Fibroblast of skin of left quadriceps (primary cell): ENCODE results near the gene PFN1.
A peak's percentile ranks its signal among the peaks of the same experiment; 100 is the strongest.

Source experiments
- DNase-seq, 2 experiments: peaks; one replicate each; pipeline ENCODE4 v3.0.0-alpha.2; 2013; ENCODE audit warnings: low read depth in 2 of 2

Gene PFN1

GRCh38 chr17:4967539-4968485, 19.5 kb upstream of the PFN1 start, which contains the start of gene SPAG7:
Gene SPAG7, minus strand, starts transcription at chr17:4967817. Its CDS starts 13 bp downstream, at chr17:4967804.
- peak; percentile 95 for DNase-seq

GRCh38 chr17:4966844-4967538, 18.7 kb upstream of the PFN1 start:
- peak; percentile 99 for DNase-seq

- no peak for DNase-seq
These were observed 17.1 kb upstream of the PFN1 start for GRCh38 chr17:4965311-4965986.

- no peak for DNase-seq
These were observed 12.1 kb upstream of the PFN1 start for GRCh38 chr17:4960279-4960922.

GRCh38 chr17:4959261-4959965, 11.1 kb upstream of the PFN1 start:
- DNase-seq = no peak

GRCh38 chr17:4958102-4958501, 9.8 kb upstream of the PFN1 start:
- no peak for DNase-seq

- no peak for DNase-seq
These were observed 8.2 kb upstream of the PFN1 start for GRCh38 chr17:4956493-4957061.

GRCh38 chr17:4955091-4955490, 6.8 kb upstream of the PFN1 start:
- DNase-seq = no peak

- DNase-seq = no peak
These were observed 5.2 kb upstream of the PFN1 start for GRCh38 chr17:4953451-4953961.

GRCh38 chr17:4951486-4951885, 3.2 kb upstream of the PFN1 start:
- DNase-seq = no peak

GRCh38 chr17:4950746-4951204, 2.4 kb upstream of the PFN1 start, which contains the start of gene ENO3:
Gene ENO3, plus strand, starts transcription at chr17:4951119. Its CDS starts 711 bp downstream, at chr17:4951830.
- DNase-seq = no peak

GRCh38 chr17:4950075-4950745, 1.9 kb upstream of the PFN1 start:
- no peak for DNase-seq

GRCh38 chr17:4949321-4950074, 1.2 kb upstream of the PFN1 start:
- DNase-seq = peak in 1 of 2 experiments; percentile 24

GRCh38 chr17:4948931-4949320, 596 bp upstream of the PFN1 start:
- DNase-seq = peak; percentile 80 to 82

- peak in 1 of 2 experiments; percentile 28 for DNase-seq
These were observed 742 bp downstream of the PFN1 start for GRCh38 chr17:4947411-4948165.

GRCh38 chr17:4947010-4947410, 1.3 kb downstream of the PFN1 start:
- DNase-seq = no peak

GRCh38 chr17:4946312-4946976, 1.9 kb downstream of the PFN1 start:
- no peak for DNase-seq

- DNase-seq = no peak
These were observed 2.4 kb downstream of the PFN1 start for GRCh38 chr17:4945944-4946280.
